Lower leg skin (tissue), 3 donors: Measurements from ENCODE around the gene HDAC9.

ENCODE experiments used
- CTCF ChIP-seq, 3 donors: fragments of 450-650 bp; IDR thresholded peaks; one replicate each; pipeline ENCODE4 v1.5.1; 2016; ENCODE audit warnings: antibody characterized with exemption in 3 of 3, mild to moderate bottlenecking in 3 of 3, moderate library complexity in 2 of 3
- POLR2A ChIP-seq, 2 donors: fragments of 450-650 bp; IDR thresholded peaks; one replicate each; pipeline ENCODE4 v1.6.1; 2016 to 2017; ENCODE audit warnings: antibody characterized with exemption in 2 of 2, mild to moderate bottlenecking in 1 of 2, moderate library complexity in 1 of 2

GRCh38 chr7:18902892-18903291, 407.3 kb downstream of the HDAC9 start:
- TF ChIP-seq POLR2A (IDR thresholded peaks at IDR 0.05) = no peak
- TF ChIP-seq CTCF (IDR thresholded peaks at IDR 0.05) = no peak
